HG02642 (cell line): ENCODE results near the gene CEP128.

Experiments
- ATAC-seq: cut with Tn5 transposase; IDR thresholded peaks from one replicate; pipeline ENCODE4 v1.9.1; 2021; ENCODE audit warnings: mild to moderate bottlenecking; ENCODE audit not compliant: unreplicated experiment, poor library complexity

CEP128 gene

GRCh38 chr14:80572666-80573065 lies 368.9 kb downstream of the CEP128 start:
- no peak for ATAC-seq

DNA sequence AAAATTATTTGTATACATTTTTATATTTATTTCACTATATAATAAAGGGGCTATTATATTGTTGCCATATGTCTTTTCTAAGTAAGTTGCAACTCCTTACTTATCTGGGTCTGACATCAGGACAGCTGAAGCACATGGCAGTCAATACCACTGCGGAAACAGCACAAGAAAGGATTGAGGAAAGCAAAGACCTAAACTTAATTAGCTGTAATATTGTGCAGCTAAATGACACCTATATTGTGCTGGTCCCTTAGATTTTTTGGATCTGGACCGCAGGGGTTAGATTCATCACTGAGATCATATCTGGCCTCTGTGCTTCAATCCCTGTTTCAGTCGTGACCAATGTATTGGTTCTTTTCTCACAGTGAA lies 370.6 kb downstream of the CEP128 start:
- ATAC-seq: no peak

- ATAC-seq: no peak
Measured at GRCh38 chr14:80567905-80568536, 373.5 kb downstream of the CEP128 start.

GRCh38 chr14:80565001-80565400 lies 376.5 kb downstream of the CEP128 start:
- no peak for ATAC-seq

GRCh38 chr14:80564051-80564450 lies 377.5 kb downstream of the CEP128 start:
- ATAC-seq: no peak

- peak; percentile 98 for ATAC-seq
Measured at GRCh38 chr14:80560800-80561657, 380.5 kb downstream of the CEP128 start.

DNA sequence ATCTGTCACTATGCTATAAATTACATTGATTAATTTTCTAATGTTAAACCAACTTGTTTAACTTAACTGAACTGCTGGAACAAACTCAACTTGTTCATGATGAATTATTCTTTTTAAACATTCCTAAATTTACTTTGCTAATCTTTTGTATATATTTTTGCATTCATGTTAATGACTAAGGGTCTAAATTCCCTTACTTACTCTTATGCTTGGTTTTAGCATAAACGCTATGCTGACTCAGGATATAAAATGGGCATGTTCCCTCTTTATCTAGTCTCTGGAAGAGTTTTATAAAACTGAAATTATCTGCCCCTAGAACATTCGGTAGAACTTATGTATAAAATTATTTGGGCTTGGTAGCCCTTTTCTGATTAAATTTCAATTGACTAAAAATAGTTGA lies 387.4 kb downstream of the CEP128 start:
- no peak for ATAC-seq

DNA sequence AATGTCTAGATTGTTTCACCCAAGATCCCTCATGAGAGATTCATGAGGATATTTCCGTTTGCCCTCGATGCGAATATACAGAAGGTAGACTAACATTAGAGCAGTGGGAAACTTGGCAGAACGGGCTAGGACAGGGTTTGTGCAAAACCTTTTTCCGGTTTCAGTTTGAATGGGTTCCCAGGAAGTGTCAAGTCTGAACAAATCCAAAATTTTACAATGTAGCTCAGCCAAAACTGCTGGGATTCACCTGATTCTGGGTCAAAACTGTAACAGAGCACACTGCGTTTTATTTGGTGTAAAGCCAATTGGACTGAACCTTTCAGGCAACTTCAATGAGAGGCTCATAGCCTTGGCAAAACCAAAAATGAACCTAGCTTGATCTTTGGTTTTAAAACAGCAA lies 392.4 kb downstream of the CEP128 start:
- ATAC-seq: no peak

DNA sequence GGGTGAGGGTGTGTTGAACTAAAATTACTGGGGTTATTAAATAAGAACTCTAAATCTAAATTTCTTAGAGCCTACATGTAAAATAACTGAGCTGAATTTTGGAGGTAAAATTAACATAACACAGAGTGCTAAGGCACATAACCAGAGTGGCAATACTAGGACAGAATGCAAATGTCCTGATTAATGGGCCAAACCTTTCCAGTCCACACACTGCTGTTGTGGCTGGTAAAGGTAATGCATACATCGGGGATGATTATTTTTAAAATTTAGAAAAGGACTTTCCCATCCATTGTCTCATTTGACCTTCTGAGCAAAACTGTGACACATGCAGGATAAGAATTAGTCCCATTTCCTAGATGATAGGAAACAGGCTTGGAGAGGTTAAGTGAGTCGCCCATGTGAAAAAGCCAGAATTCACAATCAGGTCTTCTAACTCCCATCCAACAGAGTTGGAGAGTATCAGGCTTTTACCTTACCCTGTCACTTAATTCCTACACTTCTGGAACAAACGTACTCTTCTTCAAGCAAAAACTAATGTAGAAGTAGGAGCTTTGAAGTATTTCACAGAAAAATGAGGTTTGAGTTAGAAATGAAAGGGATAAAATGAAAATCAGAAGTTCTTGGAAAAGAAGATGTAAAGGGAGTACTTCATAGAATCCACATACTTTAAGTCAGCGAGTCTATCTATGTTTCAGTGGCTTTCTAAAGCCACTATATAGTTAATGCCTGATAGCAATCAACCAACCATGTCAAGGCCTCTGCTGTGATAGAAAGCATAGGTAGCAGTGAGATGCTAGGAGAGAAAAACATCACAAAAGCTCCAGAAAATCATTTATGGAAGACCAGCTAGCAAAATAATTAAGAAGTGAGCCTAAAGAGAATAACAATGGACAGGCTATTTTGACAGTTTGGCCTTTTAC lies 395.3 kb downstream of the CEP128 start:
- no peak for ATAC-seq

GRCh38 chr14:80544366-80544765 lies 397.2 kb downstream of the CEP128 start:
- no peak for ATAC-seq

- ATAC-seq: no peak
Measured at GRCh38 chr14:80543211-80543610, 398.3 kb downstream of the CEP128 start.

- no peak for ATAC-seq
Measured at GRCh38 chr14:80538633-80539375, 402.7 kb downstream of the CEP128 start.

DNA sequence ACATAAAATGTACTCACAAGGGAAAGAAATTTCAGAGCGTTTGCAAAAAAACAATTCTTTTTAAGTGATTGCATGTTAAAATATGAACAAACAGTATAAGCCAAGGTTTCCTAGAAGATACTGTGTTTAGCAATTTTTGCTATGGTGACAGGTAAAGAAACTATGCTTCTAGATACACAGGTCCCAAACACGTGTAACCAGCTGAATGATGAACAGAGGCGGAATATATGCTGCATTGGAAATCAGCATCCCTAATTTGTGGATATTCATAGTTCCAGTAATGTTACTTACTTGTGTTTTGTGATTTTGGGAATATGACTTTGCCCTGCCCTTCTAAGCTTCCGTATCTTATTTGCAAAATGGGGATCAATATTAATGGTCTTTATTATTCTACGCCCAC lies 403.9 kb downstream of the CEP128 start:
- ATAC-seq: no peak

DNA sequence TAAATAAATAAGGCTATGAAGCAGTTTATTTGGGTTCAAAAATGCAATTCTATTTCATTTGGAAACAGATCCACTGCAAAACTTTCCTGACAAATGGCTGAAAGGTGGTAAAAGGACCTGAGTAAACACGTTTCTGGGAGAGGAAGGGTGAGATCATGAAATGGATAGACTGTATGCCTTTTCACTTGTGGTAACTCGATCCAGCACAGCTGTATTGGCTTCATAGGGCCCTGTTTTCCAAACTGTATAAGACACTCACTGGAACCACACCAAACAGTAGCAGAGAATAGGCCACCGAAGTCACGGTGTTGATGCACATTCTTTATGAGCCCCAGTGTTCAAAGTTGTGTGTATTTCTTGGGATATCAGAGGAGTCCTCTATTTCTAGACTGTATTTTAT lies 405.1 kb downstream of the CEP128 start:
- ATAC-seq: no peak

- ATAC-seq: no peak
Measured at GRCh38 chr14:80535171-80535570, 406.4 kb downstream of the CEP128 start.

- ATAC-seq: no peak
Measured at GRCh38 chr14:80523518-80524117, 417.9 kb downstream of the CEP128 start.

GRCh38 chr14:80522936-80523335 lies 418.6 kb downstream of the CEP128 start:
- ATAC-seq: no peak

DNA sequence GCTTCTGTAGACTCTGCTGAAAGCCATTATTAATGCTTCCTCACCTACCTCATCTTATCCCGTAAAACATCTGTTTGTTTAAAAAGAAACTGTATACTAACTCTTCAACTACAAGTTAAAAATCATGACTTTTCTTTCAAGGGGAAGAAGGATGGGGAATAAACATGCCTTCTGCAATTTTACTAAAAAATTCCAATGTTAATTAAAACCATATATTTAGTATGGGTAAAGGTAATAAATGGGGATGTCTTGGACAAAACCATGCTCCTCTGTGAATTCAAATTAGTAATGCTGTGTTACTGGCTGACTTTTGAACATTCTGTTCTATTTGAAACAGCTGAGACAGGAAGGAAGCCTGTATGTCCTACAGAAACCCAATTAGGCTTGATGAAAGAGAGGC lies 419.1 kb downstream of the CEP128 start:
- no peak for ATAC-seq

- ATAC-seq: no peak
Measured at GRCh38 chr14:80521456-80521855, 420.1 kb downstream of the CEP128 start.

DNA sequence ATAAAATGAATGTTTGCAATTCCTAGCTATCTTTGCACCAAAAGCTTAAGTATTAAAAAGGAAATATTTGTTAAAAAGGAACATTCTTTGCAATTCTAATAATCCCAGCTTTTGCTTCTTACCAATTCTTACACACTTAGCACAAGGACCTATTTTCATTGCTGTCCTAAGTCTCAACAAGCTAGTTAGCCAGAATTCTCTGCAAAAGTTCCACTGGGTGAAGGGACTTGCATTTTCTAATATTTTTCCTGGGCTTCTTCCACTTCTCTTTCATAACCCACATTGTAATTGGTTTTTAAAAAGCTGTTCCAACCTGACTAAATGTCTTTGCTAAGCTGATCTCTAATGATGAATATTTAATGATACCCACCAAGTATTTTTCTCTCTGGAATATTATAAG lies 422.5 kb downstream of the CEP128 start:
- no peak for ATAC-seq
